Measurements from ENCODE around the gene PRDM11. TPM values are rescaled to one million over a fixed set of nuclear protein-coding genes. Genes with fewer than 3 reads are reported as not detected.

The PRDM11 gene
- total RNA-seq, 1 experiment from 2014 or later, result 12.6 TPM

DNA sequence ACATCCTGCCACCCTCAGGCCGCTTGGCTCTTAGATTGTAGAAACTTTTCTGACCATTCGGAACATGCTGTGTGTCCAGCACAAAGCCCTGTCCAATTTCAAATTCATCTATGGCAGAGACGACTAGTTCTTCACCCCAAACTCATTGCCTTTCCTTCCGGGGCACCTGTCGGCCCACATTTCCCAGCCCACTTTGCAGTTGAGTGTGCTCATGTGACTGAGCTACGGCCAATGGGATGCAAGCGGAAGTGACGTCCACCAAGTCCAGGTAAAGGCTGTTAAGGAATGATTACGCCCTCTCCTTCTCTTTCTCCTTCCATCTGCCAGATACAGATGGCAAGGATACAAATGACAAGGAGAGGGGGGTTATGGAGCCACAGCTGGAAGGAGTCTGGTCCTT lies 107.2 kb downstream of the PRDM11 start:
- H3K36me3 ChIP-seq (ENCODE audit: insufficient read depth, low read length, poor library complexity, severe bottlenecking), result no peaks in the 10 kb centered on the region
- no peak overlapping the region for H3K27ac ChIP-seq (ENCODE audit: low read depth, low read length, poor library complexity, severe bottlenecking)
- POLR2A ChIA-PET (ENCODE audit: low non-redundant PET), result no interaction called here
- no peaks in the 10 kb centered on the region for H3K9me3 ChIP-seq (ENCODE audit: low read depth, low read length, poor library complexity, severe bottlenecking)
- intact Hi-C loops (cut with micrococcal nuclease; ENCODE audit: unreplicated experiment), result loop anchor here (5.0 kb wide), 1 partner anchor 79 kb away; no protein-coding TSS in a partner anchor
- CTCF ChIA-PET, result interaction anchor here (0.7 to 1.2 kb wide), 2 partner anchors 143 to 518 kb away, joined by 3 read pairs; no protein-coding TSS in a partner anchor
- no TSS peak for BruUV-seq (replicated peaks)
- H3K27me3 ChIP-seq (replicated peaks; ENCODE audit: insufficient read depth, low read depth, low read length, poor library complexity), result peaks cover 3% of the 10 kb centered on the region
- DNase-seq (ENCODE audit: low spot score), result no peak
- TF ChIP-seq EZH2 (IDR thresholded peaks at IDR 0.05; ENCODE audit: borderline replicate concordance, low read depth, low read length, poor library complexity, severe bottlenecking), result no peak
- no peak overlapping the region for H3K4me3 ChIP-seq (ENCODE audit: low read depth, low read length, poor library complexity, severe bottlenecking)
- H3K4me1 ChIP-seq (ENCODE audit: insufficient read depth, low read length, poor library complexity, severe bottlenecking), result no peaks in the 10 kb centered on the region

DNA sequence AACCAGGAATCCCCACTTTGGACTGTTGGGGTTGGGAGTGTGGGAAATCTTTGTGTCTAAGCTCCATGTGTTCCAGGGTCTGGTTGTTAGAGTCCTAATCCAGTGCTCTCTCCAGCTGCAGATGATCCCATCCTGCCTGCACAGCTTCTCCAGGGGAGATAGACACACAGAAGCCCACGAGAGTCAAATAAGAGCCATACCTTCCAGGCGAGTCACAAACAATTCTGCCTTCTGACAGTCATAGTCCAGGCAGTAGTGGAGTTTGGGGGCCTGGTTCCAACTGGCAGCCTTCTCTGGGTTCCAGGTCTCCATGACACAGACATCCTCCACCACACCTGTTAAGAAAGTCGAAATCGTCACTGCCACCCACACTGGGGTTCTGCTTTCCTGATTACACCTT lies 107.6 kb downstream of the PRDM11 start:
- BruUV-seq (replicated peaks), result no TSS peak
- Histone ChIP-seq H3K36me3 (ENCODE audit: insufficient read depth, low read length, poor library complexity, severe bottlenecking) (no peaks in the 10 kb centered on the region), H3K27me3 (replicated peaks; ENCODE audit: insufficient read depth, low read depth, low read length, poor library complexity) (peaks cover 3% of the 10 kb centered on the region), H3K4me3 (ENCODE audit: low read depth, low read length, poor library complexity, severe bottlenecking) (no peak overlapping the region), H3K9me3 (ENCODE audit: low read depth, low read length, poor library complexity, severe bottlenecking) (no peaks in the 10 kb centered on the region), H3K27ac (ENCODE audit: low read depth, low read length, poor library complexity, severe bottlenecking) (no peak overlapping the region), H3K4me1 (ENCODE audit: insufficient read depth, low read length, poor library complexity, severe bottlenecking) (no peaks in the 10 kb centered on the region)
- DNase-seq (ENCODE audit: low spot score), result no peak
- intact Hi-C loops (cut with micrococcal nuclease; ENCODE audit: unreplicated experiment), result loop anchor here (5.0 kb wide), 1 partner anchor 78 kb away; no protein-coding TSS in a partner anchor
- no peak for TF ChIP-seq EZH2 (IDR thresholded peaks at IDR 0.05; ENCODE audit: borderline replicate concordance, low read depth, low read length, poor library complexity, severe bottlenecking)
- TF ChIP-seq, protein P1, sequence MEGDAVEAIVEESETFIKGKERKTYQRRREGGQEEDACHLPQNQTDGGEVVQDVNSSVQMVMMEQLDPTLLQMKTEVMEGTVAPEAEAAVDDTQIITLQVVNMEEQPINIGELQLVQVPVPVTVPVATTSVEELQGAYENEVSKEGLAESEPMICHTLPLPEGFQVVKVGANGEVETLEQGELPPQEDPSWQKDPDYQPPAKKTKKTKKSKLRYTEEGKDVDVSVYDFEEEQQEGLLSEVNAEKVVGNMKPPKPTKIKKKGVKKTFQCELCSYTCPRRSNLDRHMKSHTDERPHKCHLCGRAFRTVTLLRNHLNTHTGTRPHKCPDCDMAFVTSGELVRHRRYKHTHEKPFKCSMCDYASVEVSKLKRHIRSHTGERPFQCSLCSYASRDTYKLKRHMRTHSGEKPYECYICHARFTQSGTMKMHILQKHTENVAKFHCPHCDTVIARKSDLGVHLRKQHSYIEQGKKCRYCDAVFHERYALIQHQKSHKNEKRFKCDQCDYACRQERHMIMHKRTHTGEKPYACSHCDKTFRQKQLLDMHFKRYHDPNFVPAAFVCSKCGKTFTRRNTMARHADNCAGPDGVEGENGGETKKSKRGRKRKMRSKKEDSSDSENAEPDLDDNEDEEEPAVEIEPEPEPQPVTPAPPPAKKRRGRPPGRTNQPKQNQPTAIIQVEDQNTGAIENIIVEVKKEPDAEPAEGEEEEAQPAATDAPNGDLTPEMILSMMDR (conservative IDR thresholded peaks at IDR 0.05; ENCODE audit: low read depth, low read length), result no peak
- POLR2A ChIA-PET (ENCODE audit: low non-redundant PET), result no interaction called here
- CTCF ChIA-PET, result no interaction called here

DNA sequence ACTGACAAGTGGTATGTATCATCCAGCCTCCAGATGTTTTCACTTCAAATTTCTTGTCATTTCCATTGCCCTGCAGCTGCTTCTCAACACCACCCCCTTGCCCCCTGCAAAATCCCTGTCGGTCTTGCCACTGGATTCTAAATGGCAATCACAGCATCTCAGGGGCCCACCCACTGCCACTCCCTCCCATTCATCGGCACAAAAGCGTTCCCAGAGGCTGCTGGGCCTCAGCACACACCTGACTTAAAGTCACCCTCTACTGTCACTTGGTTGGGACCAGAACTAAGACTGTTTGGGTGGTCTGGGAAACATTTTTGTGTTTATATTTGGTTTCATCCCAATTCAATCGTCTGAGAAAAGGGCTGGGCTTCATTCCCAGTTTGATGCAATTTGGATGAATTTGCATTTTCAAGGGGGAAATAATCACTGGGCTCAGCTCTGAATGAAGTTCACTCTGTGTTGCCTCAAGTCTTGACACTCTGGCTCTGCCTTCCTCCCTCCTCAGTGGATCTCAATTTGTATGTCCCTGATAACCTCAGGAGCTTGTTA lies 112.6 kb downstream of the PRDM11 start:
- H3K4me1 ChIP-seq (ENCODE audit: insufficient read depth, low read length, poor library complexity, severe bottlenecking), result no peaks in the 10 kb centered on the region
- POLR2A ChIA-PET (ENCODE audit: low non-redundant PET), result no interaction called here

More for the DNA sequence above, 112.6 kb downstream of the PRDM11 start:
- CTCF ChIA-PET, result no interaction called here
- peaks cover 3% of the 10 kb centered on the region for H3K27me3 ChIP-seq (replicated peaks; ENCODE audit: insufficient read depth, low read depth, low read length, poor library complexity)
- no peak overlapping the region for H3K27ac ChIP-seq (ENCODE audit: low read depth, low read length, poor library complexity, severe bottlenecking)
- BruUV-seq (replicated peaks), result no TSS peak
- no peak for DNase-seq (ENCODE audit: low spot score)
- no peak overlapping the region for H3K4me3 ChIP-seq (ENCODE audit: low read depth, low read length, poor library complexity, severe bottlenecking)
- TF ChIP-seq EZH2 (IDR thresholded peaks at IDR 0.05; ENCODE audit: borderline replicate concordance, low read depth, low read length, poor library complexity, severe bottlenecking), result no peak
- TF ChIP-seq, protein P1 (conservative IDR thresholded peaks at IDR 0.05; ENCODE audit: low read depth, low read length), result no peak
- H3K36me3 ChIP-seq (ENCODE audit: insufficient read depth, low read length, poor library complexity, severe bottlenecking), result no peaks in the 10 kb centered on the region
- intact Hi-C loops (cut with micrococcal nuclease; ENCODE audit: unreplicated experiment), result no loop called here
- H3K9me3 ChIP-seq (ENCODE audit: low read depth, low read length, poor library complexity, severe bottlenecking), result no peaks in the 10 kb centered on the region

Measured in A673 (cell line).